ENCODE measurements around the gene CDH4. TPM values are rescaled to one million over a fixed set of nuclear protein-coding genes. Genes with fewer than 3 reads are reported as not detected.

The CDH4 gene
- total and polyA plus RNA-seq, 2 of the 13 experiments (the other 11 are each of a cell fraction or from before 2014, with no cell fraction given) = not detected

DNA sequence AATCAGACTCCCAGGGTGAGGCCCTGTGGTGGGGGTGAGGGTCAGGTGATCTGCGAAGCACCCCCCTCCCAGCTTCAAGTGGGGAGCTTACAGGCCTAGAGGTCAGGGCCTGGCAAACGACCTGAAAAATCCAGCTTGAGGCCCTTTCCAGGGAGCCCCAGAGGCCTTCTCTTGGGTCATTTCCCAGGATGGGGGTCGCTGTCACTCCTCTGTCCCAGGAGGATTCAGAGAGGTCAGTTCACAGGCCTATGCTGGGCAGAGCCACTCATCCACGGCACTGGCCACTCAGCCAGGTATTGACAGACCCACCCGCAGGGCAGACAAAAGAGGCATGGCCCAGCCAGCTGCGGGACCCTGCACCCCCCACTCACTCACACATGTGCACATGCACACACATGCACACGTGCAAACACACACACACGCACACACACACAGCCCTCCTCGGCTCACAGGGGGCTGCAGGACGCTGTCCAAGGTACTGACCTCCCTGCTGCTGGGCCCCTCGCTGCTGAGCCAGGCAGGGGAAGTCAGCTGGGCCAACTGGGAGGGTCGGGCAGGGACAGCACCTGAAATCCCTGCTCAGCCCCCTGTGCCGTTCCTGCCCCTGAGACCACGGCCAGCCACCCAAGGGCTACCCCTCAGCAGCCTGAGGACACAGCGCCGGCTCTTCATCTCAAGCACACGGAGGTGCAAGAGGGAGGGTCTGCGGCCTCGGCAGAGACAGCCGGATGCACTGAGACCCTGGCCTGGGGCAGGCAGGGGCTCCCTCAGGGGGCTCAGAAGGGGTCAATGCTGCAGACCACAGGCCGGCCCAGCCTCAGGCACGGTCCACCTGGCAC is 699.9 kb downstream of the CDH4 start (continued):
- no peak for TF ChIP-seq HNF4G (IDR thresholded peaks at IDR 0.05; ENCODE audit: borderline replicate concordance, low read depth, low read length)
- TF ChIP-seq HNF4G (CRISPR knock-in tag; IDR thresholded peaks at IDR 0.05; ENCODE audit: borderline replicate concordance, low read depth) = no peak
- 0 out of 2 replicates have a peak, but pooled peaks have one; percentile 66 for TF ChIP-seq ZC3H4 (CRISPR knock-in tag; IDR thresholded peaks at IDR 0.05; ENCODE audit: borderline replicate concordance)
- no peak for TF ChIP-seq HMGA1 (CRISPR knock-in tag; conservative IDR thresholded peaks at IDR 0.05)
- no peak for TF ChIP-seq ZNF850 (CRISPR knock-in tag; conservative IDR thresholded peaks at IDR 0.05)
- TF ChIP-seq KDM4B (CRISPR knock-in tag; IDR thresholded peaks at IDR 0.05) = peak; percentile 63; the same call in 1 of the 2 replicates
- TF ChIP-seq BORCS8-MEF2B (CRISPR knock-in tag; IDR thresholded peaks at IDR 0.05) = peak; percentile 99
- peak; percentile 52 for TF ChIP-seq PAXIP1 (CRISPR knock-in tag; conservative IDR thresholded peaks at IDR 0.05)
- peak; percentile 99 for TF ChIP-seq ZNF83 (CRISPR knock-in tag; IDR thresholded peaks at IDR 0.05; ENCODE audit: borderline replicate concordance)
- TF ChIP-seq TRIM24 (CRISPR knock-in tag; IDR thresholded peaks at IDR 0.05) = no peak
- peak; percentile 84 for TF ChIP-seq ESRRA (CRISPR knock-in tag; IDR thresholded peaks at IDR 0.05; ENCODE audit: low read depth)
- TF ChIP-seq GPBP1L1 (CRISPR knock-in tag; IDR thresholded peaks at IDR 0.05) = no peak
- TF ChIP-seq PRDM4 (CRISPR knock-in tag; IDR thresholded peaks at IDR 0.05; ENCODE audit: borderline replicate concordance) = peak; percentile 95
- TF ChIP-seq, protein P1, sequence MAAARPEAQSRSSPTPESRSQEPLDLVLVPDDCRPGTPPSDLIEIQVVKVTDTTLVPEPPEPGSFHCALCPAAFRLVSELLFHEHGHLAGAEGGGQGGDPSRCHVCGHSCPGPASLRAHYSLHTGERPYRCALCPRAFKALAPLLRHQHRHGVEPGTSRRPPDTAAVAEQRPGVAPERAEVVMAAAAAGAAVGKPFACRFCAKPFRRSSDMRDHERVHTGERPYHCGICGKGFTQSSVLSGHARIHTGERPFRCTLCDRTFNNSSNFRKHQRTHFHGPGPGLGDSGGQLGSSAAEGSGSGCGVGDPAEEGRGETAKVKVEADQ (CRISPR knock-in tag; IDR thresholded peaks at IDR 0.05; ENCODE audit: borderline replicate concordance) = peak; percentile 97
- peak; percentile 56; the same call in 1 of the 2 replicates for TF ChIP-seq KAT8 (CRISPR knock-in tag; IDR thresholded peaks at IDR 0.05)
- TF ChIP-seq ZNF260 (CRISPR knock-in tag; IDR thresholded peaks at IDR 0.05; ENCODE audit: borderline replicate concordance, low read depth) = no peak
- 0 out of 2 replicates have a peak, but pooled peaks have one; percentile 76 for TF ChIP-seq MED13 (CRISPR knock-in tag; IDR thresholded peaks at IDR 0.05)
- TF ChIP-seq PHB2 (IDR thresholded peaks at IDR 0.05; ENCODE audit: partially characterized antibody) = no peak
- TF ChIP-seq NFE2L1 (CRISPR knock-in tag; IDR thresholded peaks at IDR 0.05; ENCODE audit: borderline replicate concordance) = peak; percentile 88; the same call in 1 of the 2 replicates
- peak; percentile 80 for TF ChIP-seq HOXA3 (CRISPR knock-in tag; IDR thresholded peaks at IDR 0.05)
- TF ChIP-seq ELF3 (CRISPR knock-in tag; IDR thresholded peaks at IDR 0.05) = peak; percentile 86

All from HepG2 (cell line).